ENCODE data around the gene PKNOX1.

GRCh38 chr21:43027846-43028731 is 53.7 kb downstream of the PKNOX1 start:
- TF ChIP-seq, protein P1, sequence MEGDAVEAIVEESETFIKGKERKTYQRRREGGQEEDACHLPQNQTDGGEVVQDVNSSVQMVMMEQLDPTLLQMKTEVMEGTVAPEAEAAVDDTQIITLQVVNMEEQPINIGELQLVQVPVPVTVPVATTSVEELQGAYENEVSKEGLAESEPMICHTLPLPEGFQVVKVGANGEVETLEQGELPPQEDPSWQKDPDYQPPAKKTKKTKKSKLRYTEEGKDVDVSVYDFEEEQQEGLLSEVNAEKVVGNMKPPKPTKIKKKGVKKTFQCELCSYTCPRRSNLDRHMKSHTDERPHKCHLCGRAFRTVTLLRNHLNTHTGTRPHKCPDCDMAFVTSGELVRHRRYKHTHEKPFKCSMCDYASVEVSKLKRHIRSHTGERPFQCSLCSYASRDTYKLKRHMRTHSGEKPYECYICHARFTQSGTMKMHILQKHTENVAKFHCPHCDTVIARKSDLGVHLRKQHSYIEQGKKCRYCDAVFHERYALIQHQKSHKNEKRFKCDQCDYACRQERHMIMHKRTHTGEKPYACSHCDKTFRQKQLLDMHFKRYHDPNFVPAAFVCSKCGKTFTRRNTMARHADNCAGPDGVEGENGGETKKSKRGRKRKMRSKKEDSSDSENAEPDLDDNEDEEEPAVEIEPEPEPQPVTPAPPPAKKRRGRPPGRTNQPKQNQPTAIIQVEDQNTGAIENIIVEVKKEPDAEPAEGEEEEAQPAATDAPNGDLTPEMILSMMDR (IDR thresholded peaks at IDR 0.05): no peak
- TF ChIP-seq POLR2AphosphoS5 (IDR thresholded peaks at IDR 0.05; ENCODE audit: low read depth, low read length) (no peak), TCF7L2 (IDR thresholded peaks at IDR 0.05; ENCODE audit: low read depth, low read length) (no peak)
- TF ChIP-seq, protein P2, sequence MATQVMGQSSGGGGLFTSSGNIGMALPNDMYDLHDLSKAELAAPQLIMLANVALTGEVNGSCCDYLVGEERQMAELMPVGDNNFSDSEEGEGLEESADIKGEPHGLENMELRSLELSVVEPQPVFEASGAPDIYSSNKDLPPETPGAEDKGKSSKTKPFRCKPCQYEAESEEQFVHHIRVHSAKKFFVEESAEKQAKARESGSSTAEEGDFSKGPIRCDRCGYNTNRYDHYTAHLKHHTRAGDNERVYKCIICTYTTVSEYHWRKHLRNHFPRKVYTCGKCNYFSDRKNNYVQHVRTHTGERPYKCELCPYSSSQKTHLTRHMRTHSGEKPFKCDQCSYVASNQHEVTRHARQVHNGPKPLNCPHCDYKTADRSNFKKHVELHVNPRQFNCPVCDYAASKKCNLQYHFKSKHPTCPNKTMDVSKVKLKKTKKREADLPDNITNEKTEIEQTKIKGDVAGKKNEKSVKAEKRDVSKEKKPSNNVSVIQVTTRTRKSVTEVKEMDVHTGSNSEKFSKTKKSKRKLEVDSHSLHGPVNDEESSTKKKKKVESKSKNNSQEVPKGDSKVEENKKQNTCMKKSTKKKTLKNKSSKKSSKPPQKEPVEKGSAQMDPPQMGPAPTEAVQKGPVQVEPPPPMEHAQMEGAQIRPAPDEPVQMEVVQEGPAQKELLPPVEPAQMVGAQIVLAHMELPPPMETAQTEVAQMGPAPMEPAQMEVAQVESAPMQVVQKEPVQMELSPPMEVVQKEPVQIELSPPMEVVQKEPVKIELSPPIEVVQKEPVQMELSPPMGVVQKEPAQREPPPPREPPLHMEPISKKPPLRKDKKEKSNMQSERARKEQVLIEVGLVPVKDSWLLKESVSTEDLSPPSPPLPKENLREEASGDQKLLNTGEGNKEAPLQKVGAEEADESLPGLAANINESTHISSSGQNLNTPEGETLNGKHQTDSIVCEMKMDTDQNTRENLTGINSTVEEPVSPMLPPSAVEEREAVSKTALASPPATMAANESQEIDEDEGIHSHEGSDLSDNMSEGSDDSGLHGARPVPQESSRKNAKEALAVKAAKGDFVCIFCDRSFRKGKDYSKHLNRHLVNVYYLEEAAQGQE (IDR thresholded peaks at IDR 0.05; ENCODE audit: insufficient read depth in 1 of 2, low read depth in 2 of 2, low read length in 1 of 2): no peak

Data from Panc1 (cell line).